ENCODE results near the gene INSYN2B.

Gene INSYN2B

GRCh38 chr5:169946743-169947295 is 33.5 kb downstream of the INSYN2B start:
- H3K4me3 ChIP-seq (ENCODE audit: low read length) = no peak overlapping the region
- H3K4me1 ChIP-seq (ENCODE audit: control insufficient read depth, insufficient read depth, low read length) = peaks cover 29% of the 10 kb centered on the region
- no peaks in the 10 kb centered on the region for H3K36me3 ChIP-seq (ENCODE audit: control insufficient read depth, insufficient read depth, low read length, severe bottlenecking)
- no peak for DNase-seq (ENCODE audit: low read depth)
- no peaks in the 10 kb centered on the region for H3K9me3 ChIP-seq (ENCODE audit: control insufficient read depth, low read length)
- H3K9ac ChIP-seq (ENCODE audit: low read length) = no peak overlapping the region
- no peaks in the 10 kb centered on the region for H3K27me3 ChIP-seq (replicated peaks; ENCODE audit: control insufficient read depth, insufficient read depth, low read length)

- Histone ChIP-seq H3K9ac (ENCODE audit: low read length) (peak overlapping the region; percentile 73), H3K27me3 (replicated peaks; ENCODE audit: control insufficient read depth, insufficient read depth, low read length) (no peaks in the 10 kb centered on the region), H3K9me3 (ENCODE audit: control insufficient read depth, low read length) (no peaks in the 10 kb centered on the region), H3K36me3 (ENCODE audit: control insufficient read depth, insufficient read depth, low read length, severe bottlenecking) (no peaks in the 10 kb centered on the region), H3K4me3 (ENCODE audit: low read length) (peak overlapping the region; percentile 33), H3K4me1 (ENCODE audit: control insufficient read depth, insufficient read depth, low read length) (peaks cover 37% of the 10 kb centered on the region)
- peak; percentile 73 for DNase-seq (ENCODE audit: low read depth)
These were observed 34.4 kb downstream of the INSYN2B start for GRCh38 chr5:169945831-169946261.

GRCh38 chr5:169944922-169945680 is 35.2 kb downstream of the INSYN2B start:
- Histone ChIP-seq H3K27me3 (replicated peaks; ENCODE audit: control insufficient read depth, insufficient read depth, low read length) (no peaks in the 10 kb centered on the region), H3K36me3 (ENCODE audit: control insufficient read depth, insufficient read depth, low read length, severe bottlenecking) (no peaks in the 10 kb centered on the region), H3K9me3 (ENCODE audit: control insufficient read depth, low read length) (no peaks in the 10 kb centered on the region), H3K4me3 (ENCODE audit: low read length) (peak overlapping the region; percentile 33), H3K9ac (ENCODE audit: low read length) (peak overlapping the region; percentile 73), H3K4me1 (ENCODE audit: control insufficient read depth, insufficient read depth, low read length) (peaks cover 37% of the 10 kb centered on the region)
- peak; percentile 28 for DNase-seq (ENCODE audit: low read depth)

GRCh38 chr5:169944115-169944514 is 36.2 kb downstream of the INSYN2B start:
- no peak for DNase-seq (ENCODE audit: low read depth)
- Histone ChIP-seq H3K4me1 (ENCODE audit: control insufficient read depth, insufficient read depth, low read length) (peaks cover 37% of the 10 kb centered on the region), H3K36me3 (ENCODE audit: control insufficient read depth, insufficient read depth, low read length, severe bottlenecking) (no peaks in the 10 kb centered on the region), H3K9ac (ENCODE audit: low read length) (no peak overlapping the region), H3K27me3 (replicated peaks; ENCODE audit: control insufficient read depth, insufficient read depth, low read length) (no peaks in the 10 kb centered on the region), H3K9me3 (ENCODE audit: control insufficient read depth, low read length) (no peaks in the 10 kb centered on the region), H3K4me3 (ENCODE audit: low read length) (no peak overlapping the region)

- Histone ChIP-seq H3K36me3 (ENCODE audit: control insufficient read depth, insufficient read depth, low read length, severe bottlenecking) (no peaks in the 10 kb centered on the region), H3K4me3 (ENCODE audit: low read length) (no peak overlapping the region)
- DNase-seq (ENCODE audit: low read depth) = no peak
These were observed 37.3 kb downstream of the INSYN2B start for GRCh38 chr5:169943026-169943425.

GRCh38 chr5:169942181-169942580 is 38.1 kb downstream of the INSYN2B start:
- Histone ChIP-seq H3K4me3 (ENCODE audit: low read length) (no peak overlapping the region), H3K9ac (ENCODE audit: low read length) (peak overlapping the region; percentile 42), H3K36me3 (ENCODE audit: control insufficient read depth, insufficient read depth, low read length, severe bottlenecking) (no peaks in the 10 kb centered on the region), H3K9me3 (ENCODE audit: control insufficient read depth, low read length) (no peaks in the 10 kb centered on the region), H3K4me1 (ENCODE audit: control insufficient read depth, insufficient read depth, low read length) (peaks cover 37% of the 10 kb centered on the region), H3K27me3 (replicated peaks; ENCODE audit: control insufficient read depth, insufficient read depth, low read length) (no peaks in the 10 kb centered on the region)
- DNase-seq (ENCODE audit: low read depth) = peak; percentile 34

More at GRCh38 chr5:169943026-169943425, 37.3 kb downstream of the INSYN2B start:
- Histone ChIP-seq H3K9me3 (ENCODE audit: control insufficient read depth, low read length) (no peaks in the 10 kb centered on the region), H3K27me3 (replicated peaks; ENCODE audit: control insufficient read depth, insufficient read depth, low read length) (no peaks in the 10 kb centered on the region), H3K9ac (ENCODE audit: low read length) (no peak overlapping the region), H3K4me1 (ENCODE audit: control insufficient read depth, insufficient read depth, low read length) (peaks cover 37% of the 10 kb centered on the region)

GRCh38 chr5:169941542-169941941 is 38.8 kb downstream of the INSYN2B start:
- no peaks in the 10 kb centered on the region for H3K9me3 ChIP-seq (ENCODE audit: control insufficient read depth, low read length)
- no peaks in the 10 kb centered on the region for H3K36me3 ChIP-seq (ENCODE audit: control insufficient read depth, insufficient read depth, low read length, severe bottlenecking)
- no peak for DNase-seq (ENCODE audit: low read depth)
- peaks cover 33% of the 10 kb centered on the region for H3K4me1 ChIP-seq (ENCODE audit: control insufficient read depth, insufficient read depth, low read length)
- no peaks in the 10 kb centered on the region for H3K27me3 ChIP-seq (replicated peaks; ENCODE audit: control insufficient read depth, insufficient read depth, low read length)
- peak overlapping the region; percentile 25 for H3K4me3 ChIP-seq (ENCODE audit: low read length)
- H3K9ac ChIP-seq (ENCODE audit: low read length) = peak overlapping the region; percentile 42

GRCh38 chr5:169939731-169940130 is 40.6 kb downstream of the INSYN2B start:
- H3K4me1 ChIP-seq (ENCODE audit: control insufficient read depth, insufficient read depth, low read length) = peaks cover 19% of the 10 kb centered on the region
- H3K9ac ChIP-seq (ENCODE audit: low read length) = no peak overlapping the region
- no peaks in the 10 kb centered on the region for H3K27me3 ChIP-seq (replicated peaks; ENCODE audit: control insufficient read depth, insufficient read depth, low read length)
- DNase-seq (ENCODE audit: low read depth) = no peak
- no peaks in the 10 kb centered on the region for H3K36me3 ChIP-seq (ENCODE audit: control insufficient read depth, insufficient read depth, low read length, severe bottlenecking)
- H3K9me3 ChIP-seq (ENCODE audit: control insufficient read depth, low read length) = no peaks in the 10 kb centered on the region
- H3K4me3 ChIP-seq (ENCODE audit: low read length) = no peak overlapping the region

GRCh38 chr5:169938439-169938838 is 41.9 kb downstream of the INSYN2B start:
- no peaks in the 10 kb centered on the region for H3K9me3 ChIP-seq (ENCODE audit: control insufficient read depth, low read length)
- no peak for DNase-seq (ENCODE audit: low read depth)
- no peaks in the 10 kb centered on the region for H3K27me3 ChIP-seq (replicated peaks; ENCODE audit: control insufficient read depth, insufficient read depth, low read length)
- no peak overlapping the region for H3K9ac ChIP-seq (ENCODE audit: low read length)
- H3K36me3 ChIP-seq (ENCODE audit: control insufficient read depth, insufficient read depth, low read length, severe bottlenecking) = no peaks in the 10 kb centered on the region
- peaks cover 21% of the 10 kb centered on the region for H3K4me1 ChIP-seq (ENCODE audit: control insufficient read depth, insufficient read depth, low read length)
- H3K4me3 ChIP-seq (ENCODE audit: low read length) = no peak overlapping the region

GRCh38 chr5:169935762-169936161 is 44.5 kb downstream of the INSYN2B start:
- DNase-seq (ENCODE audit: low read depth) = no peak
- H3K36me3 ChIP-seq (ENCODE audit: control insufficient read depth, insufficient read depth, low read length, severe bottlenecking) = no peaks in the 10 kb centered on the region
- no peak overlapping the region for H3K4me3 ChIP-seq (ENCODE audit: low read length)
- no peaks in the 10 kb centered on the region for H3K27me3 ChIP-seq (replicated peaks; ENCODE audit: control insufficient read depth, insufficient read depth, low read length)
- peaks cover 4% of the 10 kb centered on the region for H3K4me1 ChIP-seq (ENCODE audit: control insufficient read depth, insufficient read depth, low read length)
- no peaks in the 10 kb centered on the region for H3K9me3 ChIP-seq (ENCODE audit: control insufficient read depth, low read length)
- no peak overlapping the region for H3K9ac ChIP-seq (ENCODE audit: low read length)

GRCh38 chr5:169934990-169935389 is 45.3 kb downstream of the INSYN2B start:
- no peak overlapping the region for H3K4me3 ChIP-seq (ENCODE audit: low read length)
- no peaks in the 10 kb centered on the region for H3K36me3 ChIP-seq (ENCODE audit: control insufficient read depth, insufficient read depth, low read length, severe bottlenecking)
- no peaks in the 10 kb centered on the region for H3K9me3 ChIP-seq (ENCODE audit: control insufficient read depth, low read length)
- H3K4me1 ChIP-seq (ENCODE audit: control insufficient read depth, insufficient read depth, low read length) = peaks cover 4% of the 10 kb centered on the region
- no peaks in the 10 kb centered on the region for H3K27me3 ChIP-seq (replicated peaks; ENCODE audit: control insufficient read depth, insufficient read depth, low read length)
- peak; percentile 28 for DNase-seq (ENCODE audit: low read depth)
- no peak overlapping the region for H3K9ac ChIP-seq (ENCODE audit: low read length)

Measured in adipocyte (in vitro differentiated cells).